BJ (cell line): ENCODE data around the gene SLC66A2. TPM values are rescaled to one million over a fixed set of nuclear protein-coding genes. Genes with fewer than 3 reads are reported as not detected.

Experiments
- CTCF ChIA-PET: fragments of 350-600 bp; formaldehyde crosslinking; extraction: SDS; loops from one replicate; lab custom pipeline; 2021; ENCODE audit warnings: antibody characterized with exemption, inconsistent platforms; lab: Yijun Ruan, JAX
- POLR2A ChIA-PET: fragments of 300-600 bp; sonication (Branson Sonifier 250); formaldehyde crosslinking; extraction: SDS; loops from one replicate; lab custom pipeline; 2021; ENCODE audit warnings: antibody characterized with exemption; lab: Charles Lee
- DNase-seq: peaks from one replicate; pipeline ENCODE4 v3.0.0-alpha.2; 2011; ENCODE audit warnings: low read depth
- H3K27me3 ChIP-seq: 2 replicates; pipeline ENCODE4 v1.6.0; 2011; ENCODE audit warnings: low read length; ENCODE audit not compliant: control insufficient read depth, insufficient read depth
- H3K36me3 ChIP-seq: 2 replicates; pipeline ENCODE4 v1.5.1; 2011; ENCODE audit warnings: low read length; ENCODE audit not compliant: control insufficient read depth, insufficient read depth
- H3K4me3 ChIP-seq: 2 replicates; pipeline ENCODE4 v1.5.1; 2011; ENCODE audit warnings: low read depth, mild to moderate bottlenecking, control low read depth, low read length
- polyA plus RNA-seq: library from polyadenylated mRNA; depleted of rRNA; stranded (reverse); fragments of >200 nt; gene quantifications from 2 replicates; pipeline ENCODE4 v1.2.3, GENCODE V29; 2011
- TF ChIP-seq, protein P1 (sequence below): IDR thresholded peaks from 2 replicates; pipeline ENCODE4 v1.5.1; 2011; ENCODE audit warnings: low read depth, mild to moderate bottlenecking, control low read depth, inconsistent platforms, low read length, moderate library complexity; ENCODE audit not compliant: insufficient read depth

The SLC66A2 gene
- polyA plus RNA-seq, 1 experiment = 26.4 TPM

DNA sequence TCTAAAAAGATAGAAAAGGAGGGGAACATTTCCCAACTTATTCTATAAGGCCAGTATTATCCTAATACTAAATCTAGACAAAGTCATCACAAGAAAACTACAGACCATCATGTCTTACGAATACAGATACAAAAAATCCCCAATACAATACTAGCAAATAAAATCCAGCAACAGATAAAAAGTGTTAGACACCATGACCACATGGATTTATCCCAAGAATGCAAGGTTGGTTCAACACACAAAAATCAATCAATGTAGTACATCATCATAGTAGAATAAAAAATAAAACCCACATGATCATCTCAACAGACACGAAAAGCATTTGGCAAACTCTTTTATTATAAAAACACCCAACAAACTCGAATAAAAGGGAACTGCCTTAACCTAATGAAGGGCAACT is 18.5 kb downstream of the SLC66A2 start:
- ChIA-PET CTCF (no interaction called here), POLR2A (no interaction called here)
- Histone ChIP-seq H3K27me3 (no peaks in the 10 kb centered on the region), H3K4me3 (no peak overlapping the region), H3K36me3 (peaks cover 18% of the 10 kb centered on the region)
- no peak for DNase-seq
- TF ChIP-seq, protein P1, sequence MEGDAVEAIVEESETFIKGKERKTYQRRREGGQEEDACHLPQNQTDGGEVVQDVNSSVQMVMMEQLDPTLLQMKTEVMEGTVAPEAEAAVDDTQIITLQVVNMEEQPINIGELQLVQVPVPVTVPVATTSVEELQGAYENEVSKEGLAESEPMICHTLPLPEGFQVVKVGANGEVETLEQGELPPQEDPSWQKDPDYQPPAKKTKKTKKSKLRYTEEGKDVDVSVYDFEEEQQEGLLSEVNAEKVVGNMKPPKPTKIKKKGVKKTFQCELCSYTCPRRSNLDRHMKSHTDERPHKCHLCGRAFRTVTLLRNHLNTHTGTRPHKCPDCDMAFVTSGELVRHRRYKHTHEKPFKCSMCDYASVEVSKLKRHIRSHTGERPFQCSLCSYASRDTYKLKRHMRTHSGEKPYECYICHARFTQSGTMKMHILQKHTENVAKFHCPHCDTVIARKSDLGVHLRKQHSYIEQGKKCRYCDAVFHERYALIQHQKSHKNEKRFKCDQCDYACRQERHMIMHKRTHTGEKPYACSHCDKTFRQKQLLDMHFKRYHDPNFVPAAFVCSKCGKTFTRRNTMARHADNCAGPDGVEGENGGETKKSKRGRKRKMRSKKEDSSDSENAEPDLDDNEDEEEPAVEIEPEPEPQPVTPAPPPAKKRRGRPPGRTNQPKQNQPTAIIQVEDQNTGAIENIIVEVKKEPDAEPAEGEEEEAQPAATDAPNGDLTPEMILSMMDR = no peak

DNA sequence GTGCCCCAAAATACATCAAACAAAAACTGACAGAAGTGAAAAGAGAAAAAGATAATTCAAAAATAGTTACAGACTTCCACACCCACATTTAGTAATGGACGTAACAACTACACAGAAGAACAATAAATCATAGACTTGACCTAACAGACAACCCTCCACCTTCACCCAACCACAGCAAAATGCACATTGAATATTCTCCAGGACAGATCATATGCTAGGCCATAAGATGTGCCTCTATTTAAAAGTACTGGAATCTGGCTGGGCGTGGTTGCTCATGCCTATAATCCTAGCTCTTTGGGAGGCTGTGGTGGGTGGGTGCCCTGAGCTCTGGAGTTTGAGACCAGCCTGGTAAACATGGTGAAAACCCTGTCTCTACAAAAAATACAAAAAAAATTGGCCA is 20.0 kb downstream of the SLC66A2 start:
- Histone ChIP-seq H3K27me3 (no peaks in the 10 kb centered on the region), H3K4me3 (no peak overlapping the region), H3K36me3 (peaks cover 15% of the 10 kb centered on the region)
- POLR2A ChIA-PET = no interaction called here
- CTCF ChIA-PET = no interaction called here
- DNase-seq = no peak
- TF ChIP-seq, protein P1 = no peak

DNA sequence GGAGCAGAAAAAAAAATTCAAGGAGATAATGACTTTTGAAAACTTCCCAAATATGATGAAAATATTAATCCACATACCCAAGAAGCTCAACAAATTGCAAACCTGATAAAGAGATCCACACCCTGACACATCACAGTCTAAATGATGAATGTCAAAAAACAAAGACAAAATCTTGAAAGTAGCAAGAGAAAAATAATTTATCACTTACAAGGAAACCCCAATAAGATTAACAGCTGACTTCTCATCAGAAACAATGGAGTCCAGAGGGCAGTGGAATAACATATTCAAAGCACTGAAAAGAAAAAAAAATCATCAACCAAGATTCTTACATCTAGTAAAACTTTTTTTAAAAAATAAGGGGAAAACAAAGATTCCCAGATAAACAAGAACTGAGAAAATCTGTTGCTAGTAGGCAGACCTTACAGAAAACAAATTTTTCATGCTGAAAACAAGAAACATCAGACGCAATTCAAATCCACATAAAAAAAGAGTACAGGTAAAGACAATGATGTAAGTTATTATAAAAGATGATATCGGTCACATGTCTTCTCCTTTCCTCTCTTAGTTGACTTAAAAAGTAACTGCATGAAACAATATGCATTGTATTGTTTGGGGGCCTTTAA is 21.3 kb downstream of the SLC66A2 start:
- no peak for DNase-seq
- H3K36me3 ChIP-seq = peaks cover 13% of the 10 kb centered on the region
- ChIA-PET POLR2A (no interaction called here), CTCF (no interaction called here)
- TF ChIP-seq, protein P1 = no peak
- H3K4me3 ChIP-seq = no peak overlapping the region
- no peaks in the 10 kb centered on the region for H3K27me3 ChIP-seq

DNA sequence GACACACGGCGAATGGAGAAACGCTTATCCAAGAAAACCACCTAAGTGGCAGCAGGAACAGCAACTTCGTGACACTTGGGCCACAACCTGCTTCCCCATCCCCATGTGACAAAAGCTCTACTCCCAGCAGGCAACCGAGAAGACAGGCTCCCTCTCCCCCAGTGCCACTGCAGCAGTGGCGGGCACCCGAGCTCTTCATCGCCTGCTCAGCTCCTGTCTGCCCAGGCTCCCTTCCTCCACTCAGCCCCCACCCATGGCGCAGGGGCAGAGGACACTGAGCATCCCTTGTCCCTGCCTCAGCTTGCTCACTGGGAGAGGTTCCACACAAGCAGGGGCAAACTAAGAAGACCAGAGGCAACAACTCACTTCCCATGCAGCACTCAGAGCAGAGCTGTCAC is 22.9 kb downstream of the SLC66A2 start:
- ChIA-PET POLR2A (no interaction called here), CTCF (no interaction called here)
- Histone ChIP-seq H3K36me3 (peaks cover 12% of the 10 kb centered on the region), H3K4me3 (no peak overlapping the region), H3K27me3 (no peaks in the 10 kb centered on the region)
- TF ChIP-seq, protein P1 = no peak
- DNase-seq = no peak

DNA sequence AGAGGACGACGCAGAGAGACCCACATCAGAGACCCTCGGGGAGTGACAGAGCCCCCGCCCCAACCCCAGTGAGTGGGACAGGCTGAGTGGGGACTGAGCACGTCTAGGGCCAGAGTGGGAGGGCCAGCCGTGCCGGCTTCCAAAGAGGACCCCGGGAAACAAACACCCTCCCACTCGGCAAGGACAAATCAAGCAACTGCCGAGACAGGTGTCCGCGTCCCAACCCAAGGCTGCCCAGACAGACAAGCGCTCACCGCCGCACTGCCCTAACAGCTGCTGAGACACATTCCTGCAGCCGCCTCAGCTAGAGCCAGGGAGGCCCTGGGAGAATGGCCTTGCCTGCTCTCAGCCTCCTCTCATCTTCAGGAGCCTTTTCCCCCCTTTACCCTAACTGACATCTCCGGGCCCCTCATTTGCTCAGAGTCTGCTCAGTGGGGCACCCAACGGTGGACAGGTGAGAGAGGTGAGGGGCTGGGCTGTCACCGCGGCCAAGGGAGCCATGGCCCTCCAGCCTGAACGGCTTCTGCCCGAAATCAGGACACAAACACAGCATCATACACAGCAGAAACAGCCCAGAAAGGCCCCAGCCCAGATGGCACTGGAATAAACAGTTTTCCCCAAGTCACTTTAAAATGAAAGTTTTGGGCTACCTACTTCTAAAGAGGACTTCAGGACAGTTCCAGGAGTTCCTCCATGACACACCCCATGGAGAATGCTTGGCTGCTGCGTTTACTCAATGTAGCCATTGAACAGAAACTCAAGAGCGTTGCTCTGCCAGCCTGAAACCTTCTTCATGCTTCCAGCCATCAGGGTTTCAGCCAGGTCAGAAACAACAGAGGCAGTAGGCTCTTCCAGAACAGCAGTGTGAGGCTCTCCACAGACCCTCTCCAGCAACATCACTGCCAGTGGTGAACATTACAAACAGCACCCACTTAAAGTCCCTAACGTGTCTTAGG is 23.6 kb downstream of the SLC66A2 start:
- no peak overlapping the region for H3K4me3 ChIP-seq
- peaks cover 12% of the 10 kb centered on the region for H3K36me3 ChIP-seq
- TF ChIP-seq, protein P1 = no peak
- DNase-seq = no peak
- no peaks in the 10 kb centered on the region for H3K27me3 ChIP-seq
- CTCF ChIA-PET = no interaction called here
- POLR2A ChIA-PET = no interaction called here
